ENCODE data around the gene UBASH3A.

The UBASH3A gene

DNA sequence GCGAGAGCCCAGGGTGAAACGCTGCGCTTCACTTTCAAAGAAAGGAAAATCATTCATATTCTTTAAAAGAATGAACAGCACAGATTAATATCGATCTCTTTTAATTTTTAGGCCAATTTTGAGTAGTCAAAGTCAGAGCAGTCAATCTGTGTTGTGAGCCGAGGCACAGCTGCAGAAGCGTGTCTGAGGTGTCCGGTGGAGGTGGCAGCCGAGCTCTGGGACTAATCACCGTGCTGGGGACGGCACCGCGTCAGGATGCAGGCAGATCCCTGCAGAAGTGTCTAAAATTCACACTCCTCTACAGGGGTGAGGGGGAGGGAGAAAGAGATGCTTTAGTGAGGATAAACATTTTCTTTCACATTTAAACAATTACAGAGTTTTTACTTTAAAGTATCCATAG, 41.5 kb upstream of the UBASH3A start:
- Histone ChIP-seq H3K9me3 (ENCODE audit: insufficient read depth, low read depth, low read length) (peaks cover 6% of the 10 kb centered on the region), H2BK5ac (ENCODE audit: low read depth, low read length, poor library complexity) (no peak overlapping the region), H4K91ac (ENCODE audit: low read depth, low read length) (no peak overlapping the region), H3K9ac (ENCODE audit: low read length) (no peak overlapping the region), H4K8ac (ENCODE audit: low read depth, low read length) (no peak overlapping the region), H2BK12ac (ENCODE audit: low read length) (no peak overlapping the region), H3K36me3 (ENCODE audit: control insufficient read depth in 1 of 2, insufficient read depth in 2 of 2, low read length in 2 of 2) (no peaks in the 10 kb centered on the region), H3K23ac (ENCODE audit: low read length) (no peak overlapping the region), H3K4me2 (ENCODE audit: low read length) (no peak overlapping the region), H3K79me2 (ENCODE audit: control insufficient read depth, insufficient read depth, low read length, poor library complexity) (no peaks in the 10 kb centered on the region), H3K27me3 (ENCODE audit: insufficient read depth, low read length) (no peaks in the 10 kb centered on the region), H4K12ac (ENCODE audit: low read depth, low read length) (no peak overlapping the region), H2AK5ac (ENCODE audit: low read length) (no peak overlapping the region), H2AFZ (ENCODE audit: insufficient read depth, low read length, poor library complexity) (no peak overlapping the region), H3K14ac (ENCODE audit: low read length) (no peak overlapping the region), H3K18ac (ENCODE audit: low read length) (no peak overlapping the region), H3K79me1 (ENCODE audit: low read length) (no peaks in the 10 kb centered on the region), H3K4me1 (ENCODE audit: control insufficient read depth in 1 of 2, insufficient read depth in 2 of 2, low read length in 2 of 2) (peaks cover 0 to 2% of the 10 kb centered on the region in 2 experiments), H2BK120ac (ENCODE audit: insufficient read depth, low read length, poor library complexity) (no peak overlapping the region), H3K4ac (ENCODE audit: low read depth, low read length) (no peak overlapping the region), H3K27ac (ENCODE audit: low read depth, low read length) (no peak overlapping the region), H3K4me3 (ENCODE audit: low read depth, low read length) (no peak overlapping the region)
- DNase-seq: no peak
- WGBS (ENCODE audit: extremely low coverage, insufficient coverage, insufficient read length): no CpG with 5 or more reads among the region's 12 CpGs

DNA sequence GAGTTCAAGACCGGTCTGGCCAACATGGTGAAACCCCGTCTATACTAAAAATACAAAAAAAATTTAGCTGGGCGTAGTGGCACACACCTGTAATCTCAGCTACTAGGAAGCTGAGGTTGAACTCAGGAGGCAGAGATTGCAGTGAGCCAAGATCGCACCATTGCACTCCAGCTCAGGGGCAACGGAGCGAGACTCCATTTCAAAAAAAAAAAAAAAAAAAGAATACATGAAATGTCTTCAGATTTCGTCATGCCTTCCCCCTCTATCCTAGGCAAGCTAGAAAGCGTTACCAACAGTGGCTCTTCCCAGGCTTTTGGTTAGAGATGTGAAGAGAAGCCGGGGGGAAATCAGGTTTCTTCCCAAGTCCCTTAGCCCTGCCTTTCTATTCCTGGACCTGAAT, 41.0 kb upstream of the UBASH3A start:
- no peak overlapping the region for H2AFZ ChIP-seq (ENCODE audit: insufficient read depth, low read length, poor library complexity)
- no peak overlapping the region for H2BK120ac ChIP-seq (ENCODE audit: insufficient read depth, low read length, poor library complexity)
- H2AK5ac ChIP-seq (ENCODE audit: low read length): no peak overlapping the region
- H3K9ac ChIP-seq (ENCODE audit: low read length): no peak overlapping the region
- no peaks in the 10 kb centered on the region for H3K79me1 ChIP-seq (ENCODE audit: low read length)
- peaks cover 6% of the 10 kb centered on the region for H3K9me3 ChIP-seq (ENCODE audit: insufficient read depth, low read depth, low read length)
- no peaks in the 10 kb centered on the region for H3K36me3 ChIP-seq (ENCODE audit: control insufficient read depth in 1 of 2, insufficient read depth in 2 of 2, low read length in 2 of 2)
- no peak overlapping the region for H3K18ac ChIP-seq (ENCODE audit: low read length)
- H4K12ac ChIP-seq (ENCODE audit: low read depth, low read length): no peak overlapping the region
- no peak overlapping the region for H2BK5ac ChIP-seq (ENCODE audit: low read depth, low read length, poor library complexity)
- peaks cover 0 to 2% of the 10 kb centered on the region in 2 experiments for H3K4me1 ChIP-seq (ENCODE audit: control insufficient read depth in 1 of 2, insufficient read depth in 2 of 2, low read length in 2 of 2)
- no peak overlapping the region for H3K4ac ChIP-seq (ENCODE audit: low read depth, low read length)
- H2BK12ac ChIP-seq (ENCODE audit: low read length): no peak overlapping the region
- no peaks in the 10 kb centered on the region for H3K27me3 ChIP-seq (ENCODE audit: insufficient read depth, low read length)
- H3K4me3 ChIP-seq (ENCODE audit: low read depth, low read length): no peak overlapping the region
- H3K4me2 ChIP-seq (ENCODE audit: low read length): no peak overlapping the region
- no CpG with 5 or more reads among the region's 9 CpGs for WGBS (ENCODE audit: extremely low coverage, insufficient coverage, insufficient read length)
- no peak overlapping the region for H4K91ac ChIP-seq (ENCODE audit: low read depth, low read length)
- H4K8ac ChIP-seq (ENCODE audit: low read depth, low read length): no peak overlapping the region
- no peak overlapping the region for H3K14ac ChIP-seq (ENCODE audit: low read length)
- no peak overlapping the region for H3K23ac ChIP-seq (ENCODE audit: low read length)
- H3K79me2 ChIP-seq (ENCODE audit: control insufficient read depth, insufficient read depth, low read length, poor library complexity): no peaks in the 10 kb centered on the region
- no peak overlapping the region for H3K27ac ChIP-seq (ENCODE audit: low read depth, low read length)
- no peak for DNase-seq

DNA sequence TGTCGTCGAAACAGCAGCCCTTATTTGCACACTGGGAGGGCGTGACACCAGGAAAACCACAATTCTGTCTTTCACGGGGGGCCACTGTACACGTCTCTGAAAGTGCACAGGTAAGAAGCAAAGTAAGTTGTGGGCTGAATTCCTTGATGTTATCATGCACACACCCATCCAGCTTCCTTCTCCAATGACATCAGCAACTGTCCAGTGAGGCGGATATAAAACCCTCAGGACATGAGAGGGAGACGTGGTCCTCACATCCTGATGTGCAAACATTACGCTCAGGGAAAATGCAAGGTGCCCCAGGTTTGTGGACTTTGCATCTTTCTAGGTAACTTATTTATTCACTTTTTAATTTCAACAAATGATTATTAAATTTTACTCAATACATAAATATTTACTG, 40.4 kb upstream of the UBASH3A start:
- H3K79me1 ChIP-seq (ENCODE audit: low read length): no peaks in the 10 kb centered on the region
- H4K8ac ChIP-seq (ENCODE audit: low read depth, low read length): no peak overlapping the region
- no peak overlapping the region for H3K23ac ChIP-seq (ENCODE audit: low read length)
- H3K4me3 ChIP-seq (ENCODE audit: low read depth, low read length): no peak overlapping the region
- H3K27ac ChIP-seq (ENCODE audit: low read depth, low read length): no peak overlapping the region
- H2AFZ ChIP-seq (ENCODE audit: insufficient read depth, low read length, poor library complexity): no peak overlapping the region
- no peaks in the 10 kb centered on the region for H3K36me3 ChIP-seq (ENCODE audit: control insufficient read depth in 1 of 2, insufficient read depth in 2 of 2, low read length in 2 of 2)
- DNase-seq: peak; percentile 11 to 52
- no peak overlapping the region for H2AK5ac ChIP-seq (ENCODE audit: low read length)
- no peak overlapping the region for H3K9ac ChIP-seq (ENCODE audit: low read length)
- H3K4me2 ChIP-seq (ENCODE audit: low read length): no peak overlapping the region
- no peaks in the 10 kb centered on the region for H3K27me3 ChIP-seq (ENCODE audit: insufficient read depth, low read length)
- no peak overlapping the region for H2BK12ac ChIP-seq (ENCODE audit: low read length)
- no peaks in the 10 kb centered on the region for H3K79me2 ChIP-seq (ENCODE audit: control insufficient read depth, insufficient read depth, low read length, poor library complexity)
- no peak overlapping the region for H2BK120ac ChIP-seq (ENCODE audit: insufficient read depth, low read length, poor library complexity)
- no peak overlapping the region for H3K4ac ChIP-seq (ENCODE audit: low read depth, low read length)
- peaks cover 5% of the 10 kb centered on the region for H3K9me3 ChIP-seq (ENCODE audit: insufficient read depth, low read depth, low read length)
- no peak overlapping the region for H3K14ac ChIP-seq (ENCODE audit: low read length)
- no peak overlapping the region for H4K91ac ChIP-seq (ENCODE audit: low read depth, low read length)
- no peak overlapping the region for H2BK5ac ChIP-seq (ENCODE audit: low read depth, low read length, poor library complexity)
- H3K18ac ChIP-seq (ENCODE audit: low read length): no peak overlapping the region
- WGBS (ENCODE audit: extremely low coverage, insufficient coverage, insufficient read length): no CpG with 5 or more reads among the region's 8 CpGs
- H4K12ac ChIP-seq (ENCODE audit: low read depth, low read length): no peak overlapping the region
- peaks cover 0 to 2% of the 10 kb centered on the region in 2 experiments for H3K4me1 ChIP-seq (ENCODE audit: control insufficient read depth in 1 of 2, insufficient read depth in 2 of 2, low read length in 2 of 2)

DNA sequence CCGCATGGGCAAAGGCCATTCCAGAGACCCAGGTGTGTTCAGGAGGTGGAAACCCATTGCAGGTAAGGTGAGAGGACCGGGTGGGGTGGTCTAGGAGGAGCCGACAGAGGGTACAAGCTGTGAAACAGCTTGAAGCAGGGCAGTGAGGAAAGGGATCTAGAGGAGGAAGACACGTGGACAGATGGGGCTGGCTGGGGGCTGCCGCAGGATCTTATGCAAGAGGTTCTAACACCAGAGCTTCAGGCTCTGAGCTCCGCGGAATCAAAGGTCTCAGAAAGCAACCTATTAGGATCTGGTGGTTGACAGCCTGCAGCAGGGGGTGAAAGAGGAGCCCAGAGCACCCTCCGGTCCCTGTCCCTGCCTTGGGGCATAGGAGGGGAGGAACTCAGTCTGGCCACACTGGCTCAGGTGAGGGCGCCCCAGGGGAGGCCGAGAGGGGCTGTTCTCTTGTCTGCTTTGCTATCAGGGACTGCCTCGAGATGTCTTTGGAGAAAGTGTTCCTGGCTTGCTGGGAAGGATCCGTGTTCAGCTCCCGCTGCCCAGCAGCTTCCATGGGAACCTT, 39.3 kb upstream of the UBASH3A start:
- no peak overlapping the region for H2BK12ac ChIP-seq (ENCODE audit: low read length)
- H3K79me1 ChIP-seq (ENCODE audit: low read length): no peaks in the 10 kb centered on the region
- H4K8ac ChIP-seq (ENCODE audit: low read depth, low read length): no peak overlapping the region
- H3K9me3 ChIP-seq (ENCODE audit: insufficient read depth, low read depth, low read length): peaks cover 2% of the 10 kb centered on the region
- no peak overlapping the region for H3K14ac ChIP-seq (ENCODE audit: low read length)
- H2BK120ac ChIP-seq (ENCODE audit: insufficient read depth, low read length, poor library complexity): no peak overlapping the region
- H3K79me2 ChIP-seq (ENCODE audit: control insufficient read depth, insufficient read depth, low read length, poor library complexity): no peaks in the 10 kb centered on the region
- peaks cover 0 to 2% of the 10 kb centered on the region in 2 experiments for H3K4me1 ChIP-seq (ENCODE audit: control insufficient read depth in 1 of 2, insufficient read depth in 2 of 2, low read length in 2 of 2)
- H3K18ac ChIP-seq (ENCODE audit: low read length): no peak overlapping the region
- H3K36me3 ChIP-seq (ENCODE audit: control insufficient read depth in 1 of 2, insufficient read depth in 2 of 2, low read length in 2 of 2): no peaks in the 10 kb centered on the region
- H2AK5ac ChIP-seq (ENCODE audit: low read length): no peak overlapping the region
- H3K27me3 ChIP-seq (ENCODE audit: insufficient read depth, low read length): no peaks in the 10 kb centered on the region
- H2BK5ac ChIP-seq (ENCODE audit: low read depth, low read length, poor library complexity): no peak overlapping the region
- DNase-seq: peak; percentile 74 to 78
- no peak overlapping the region for H4K91ac ChIP-seq (ENCODE audit: low read depth, low read length)
- no peak overlapping the region for H3K23ac ChIP-seq (ENCODE audit: low read length)
- no peak overlapping the region for H3K9ac ChIP-seq (ENCODE audit: low read length)
- no peak overlapping the region for H3K4me2 ChIP-seq (ENCODE audit: low read length)
- no peak overlapping the region for H3K4ac ChIP-seq (ENCODE audit: low read depth, low read length)
- no CpG with 5 or more reads among the region's 13 CpGs for WGBS (ENCODE audit: extremely low coverage, insufficient coverage, insufficient read length)
- no peak overlapping the region for H3K27ac ChIP-seq (ENCODE audit: low read depth, low read length)
- H4K12ac ChIP-seq (ENCODE audit: low read depth, low read length): no peak overlapping the region
- H3K4me3 ChIP-seq (ENCODE audit: low read depth, low read length): no peak overlapping the region
- no peak overlapping the region for H2AFZ ChIP-seq (ENCODE audit: insufficient read depth, low read length, poor library complexity)
